A673 (cell line): ENCODE measurements around the gene PARD6B.

Experiments
- EZH2 ChIP-seq: fragments of 200-600 bp; sonication (generic); IDR thresholded peaks from 2 replicates; pipeline ENCODE4 v1.6.1; 2017; ENCODE audit warnings: borderline replicate concordance, low read depth, mild to moderate bottlenecking, mixed read lengths, antibody characterized with exemption, low read length; ENCODE audit not compliant: poor library complexity, severe bottlenecking
- TF ChIP-seq, protein P1 (sequence below): fragments of 300-800, 200-600 bp; sonication (generic); conservative IDR thresholded peaks from 2 replicates; pipeline ENCODE4 v1.5.1; 2017; ENCODE audit warnings: low read depth, mild to moderate bottlenecking, antibody characterized with exemption, low read length, moderate library complexity, mixed read lengths

DNA sequence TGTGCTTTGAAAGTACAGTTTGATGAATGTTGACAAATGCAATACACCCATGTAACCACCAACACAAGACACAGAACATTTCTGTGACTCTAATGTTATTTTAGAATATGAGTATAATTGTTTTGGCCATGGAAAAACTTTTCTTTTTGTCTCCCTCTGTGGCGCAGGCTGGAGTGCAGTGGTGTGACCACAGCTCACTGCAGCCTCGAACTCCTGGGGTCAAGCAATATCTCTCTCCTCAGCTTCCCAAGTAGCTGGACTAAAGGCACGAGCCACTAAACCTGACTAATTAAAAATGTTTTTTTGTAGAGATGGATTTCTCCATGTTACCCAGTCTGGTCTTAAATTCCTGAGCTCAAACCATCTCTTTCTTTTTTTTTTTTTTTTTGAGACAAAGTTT lies 43.1 kb downstream of the PARD6B start:
- TF ChIP-seq, protein P1, sequence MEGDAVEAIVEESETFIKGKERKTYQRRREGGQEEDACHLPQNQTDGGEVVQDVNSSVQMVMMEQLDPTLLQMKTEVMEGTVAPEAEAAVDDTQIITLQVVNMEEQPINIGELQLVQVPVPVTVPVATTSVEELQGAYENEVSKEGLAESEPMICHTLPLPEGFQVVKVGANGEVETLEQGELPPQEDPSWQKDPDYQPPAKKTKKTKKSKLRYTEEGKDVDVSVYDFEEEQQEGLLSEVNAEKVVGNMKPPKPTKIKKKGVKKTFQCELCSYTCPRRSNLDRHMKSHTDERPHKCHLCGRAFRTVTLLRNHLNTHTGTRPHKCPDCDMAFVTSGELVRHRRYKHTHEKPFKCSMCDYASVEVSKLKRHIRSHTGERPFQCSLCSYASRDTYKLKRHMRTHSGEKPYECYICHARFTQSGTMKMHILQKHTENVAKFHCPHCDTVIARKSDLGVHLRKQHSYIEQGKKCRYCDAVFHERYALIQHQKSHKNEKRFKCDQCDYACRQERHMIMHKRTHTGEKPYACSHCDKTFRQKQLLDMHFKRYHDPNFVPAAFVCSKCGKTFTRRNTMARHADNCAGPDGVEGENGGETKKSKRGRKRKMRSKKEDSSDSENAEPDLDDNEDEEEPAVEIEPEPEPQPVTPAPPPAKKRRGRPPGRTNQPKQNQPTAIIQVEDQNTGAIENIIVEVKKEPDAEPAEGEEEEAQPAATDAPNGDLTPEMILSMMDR: no peak
- TF ChIP-seq EZH2: no peak
